ENCODE results near the gene FOXP1. TPM values are rescaled to one million over a fixed set of nuclear protein-coding genes. Genes with fewer than 3 reads are reported as not detected.

Gene FOXP1
- total RNA-seq, 1 experiment from 2014 or later = 334 TPM

- Histone ChIP-seq H3K27me3 (ENCODE audit: low read length) (no peaks in the 10 kb centered on the region), H3K9me3 (ENCODE audit: low read length) (no peaks in the 10 kb centered on the region), H3K9me2 (replicated peaks; ENCODE audit: insufficient read depth, low read length) (no peaks in the 10 kb centered on the region), H3K4me3 (ENCODE audit: low read length) (no peak overlapping the region), H3K9ac (ENCODE audit: low read length) (no peak overlapping the region), H4K20me1 (ENCODE audit: insufficient read depth, low read depth, low read length) (peaks cover 22% of the 10 kb centered on the region), H3K79me2 (ENCODE audit: low read length) (peaks cover 99% of the 10 kb centered on the region), H3K4me1 (ENCODE audit: low read length) (peaks cover 97% of the 10 kb centered on the region), H3K4me2 (ENCODE audit: low read depth, low read length, poor library complexity, severe bottlenecking) (peak overlapping the region; percentile 42), H2AFZ (ENCODE audit: low read length) (no peak overlapping the region), H3K27ac (ENCODE audit: low read length) (peak overlapping the region; percentile 76), H3K36me3 (ENCODE audit: insufficient read depth, low read length) (peaks cover 9% of the 10 kb centered on the region; the same call in 1 of the 2 replicates)
- DNase-seq = peak; percentile 71
These were observed 336.1 kb downstream of the FOXP1 start for GRCh38 chr3:71247221-71247957.

DNA sequence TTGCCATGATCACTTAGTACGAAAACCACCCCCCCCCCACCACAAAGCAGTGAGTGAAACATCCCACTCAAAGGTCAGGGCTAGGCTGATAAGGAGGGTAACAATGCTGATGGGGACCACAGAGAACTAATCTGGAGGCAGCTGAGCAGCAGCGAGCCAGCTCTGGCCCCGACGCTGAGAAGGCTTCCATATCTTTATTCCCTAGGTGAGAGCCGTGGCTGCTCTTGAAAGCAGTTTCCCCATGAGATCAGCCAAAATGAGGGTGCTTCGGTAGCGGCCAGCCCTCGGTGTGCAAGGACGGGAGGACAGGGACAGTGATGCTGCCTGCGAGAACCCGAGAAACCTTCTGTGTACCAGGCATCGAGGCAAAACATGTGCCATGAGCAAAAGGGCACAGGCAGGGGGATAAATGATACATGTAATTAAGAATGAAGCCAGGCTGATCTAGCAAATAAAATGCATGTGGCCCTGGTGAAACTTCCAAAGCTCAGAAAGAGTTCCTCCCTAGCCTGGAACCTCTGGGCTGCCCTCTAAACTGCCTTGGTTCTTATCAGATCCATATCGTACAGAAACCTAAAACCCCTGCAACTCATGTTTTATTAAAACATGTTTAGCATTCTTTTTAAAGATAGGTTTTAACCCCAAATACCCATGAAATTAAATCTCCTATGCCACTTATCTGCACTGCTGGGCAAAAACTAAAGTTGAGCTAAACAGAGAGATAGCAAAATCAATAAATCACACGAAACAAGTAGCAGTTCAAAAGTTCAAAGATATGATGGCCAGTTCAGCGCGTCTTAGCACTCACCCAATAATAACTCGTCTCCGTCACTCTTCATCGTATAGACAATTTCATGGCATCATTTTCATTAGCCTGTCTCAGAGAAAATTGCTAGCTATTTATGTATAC is 337.3 kb downstream of the FOXP1 start:
- peaks cover 99% of the 10 kb centered on the region for H3K79me2 ChIP-seq (ENCODE audit: low read length)
- peaks cover 15% of the 10 kb centered on the region; the same call in 1 of the 2 replicates for H3K36me3 ChIP-seq (ENCODE audit: insufficient read depth, low read length)
- H2AFZ ChIP-seq (ENCODE audit: low read length) = no peak overlapping the region
- no peak for DNase-seq
- H3K27ac ChIP-seq (ENCODE audit: low read length) = peak overlapping the region; percentile 17; the same call in 1 of the 2 replicates
- peaks cover 97% of the 10 kb centered on the region for H3K4me1 ChIP-seq (ENCODE audit: low read length)
- no peak overlapping the region for H3K4me3 ChIP-seq (ENCODE audit: low read length)
- H3K27me3 ChIP-seq (ENCODE audit: low read length) = no peaks in the 10 kb centered on the region
- peaks cover 27% of the 10 kb centered on the region for H4K20me1 ChIP-seq (ENCODE audit: insufficient read depth, low read depth, low read length)
- no peak overlapping the region for H3K9ac ChIP-seq (ENCODE audit: low read length)
- H3K4me2 ChIP-seq (ENCODE audit: low read depth, low read length, poor library complexity, severe bottlenecking) = no peak overlapping the region
- H3K9me3 ChIP-seq (ENCODE audit: low read length) = no peaks in the 10 kb centered on the region
- H3K9me2 ChIP-seq (replicated peaks; ENCODE audit: insufficient read depth, low read length) = no peaks in the 10 kb centered on the region

GRCh38 chr3:71244826-71245488 is 338.6 kb downstream of the FOXP1 start:
- Histone ChIP-seq H3K79me2 (ENCODE audit: low read length) (peaks cover 99% of the 10 kb centered on the region), H3K9ac (ENCODE audit: low read length) (no peak overlapping the region), H3K36me3 (ENCODE audit: insufficient read depth, low read length) (peaks cover 18% of the 10 kb centered on the region; the same call in 1 of the 2 replicates), H3K27me3 (ENCODE audit: low read length) (no peaks in the 10 kb centered on the region), H2AFZ (ENCODE audit: low read length) (no peak overlapping the region), H3K4me2 (ENCODE audit: low read depth, low read length, poor library complexity, severe bottlenecking) (no peak overlapping the region), H3K27ac (ENCODE audit: low read length) (no peak overlapping the region; the same call in 1 of the 2 replicates), H4K20me1 (ENCODE audit: insufficient read depth, low read depth, low read length) (peaks cover 27% of the 10 kb centered on the region), H3K9me2 (replicated peaks; ENCODE audit: insufficient read depth, low read length) (no peaks in the 10 kb centered on the region), H3K4me3 (ENCODE audit: low read length) (no peak overlapping the region), H3K4me1 (ENCODE audit: low read length) (peaks cover 89% of the 10 kb centered on the region), H3K9me3 (ENCODE audit: low read length) (no peaks in the 10 kb centered on the region)
- DNase-seq = no peak

DNA sequence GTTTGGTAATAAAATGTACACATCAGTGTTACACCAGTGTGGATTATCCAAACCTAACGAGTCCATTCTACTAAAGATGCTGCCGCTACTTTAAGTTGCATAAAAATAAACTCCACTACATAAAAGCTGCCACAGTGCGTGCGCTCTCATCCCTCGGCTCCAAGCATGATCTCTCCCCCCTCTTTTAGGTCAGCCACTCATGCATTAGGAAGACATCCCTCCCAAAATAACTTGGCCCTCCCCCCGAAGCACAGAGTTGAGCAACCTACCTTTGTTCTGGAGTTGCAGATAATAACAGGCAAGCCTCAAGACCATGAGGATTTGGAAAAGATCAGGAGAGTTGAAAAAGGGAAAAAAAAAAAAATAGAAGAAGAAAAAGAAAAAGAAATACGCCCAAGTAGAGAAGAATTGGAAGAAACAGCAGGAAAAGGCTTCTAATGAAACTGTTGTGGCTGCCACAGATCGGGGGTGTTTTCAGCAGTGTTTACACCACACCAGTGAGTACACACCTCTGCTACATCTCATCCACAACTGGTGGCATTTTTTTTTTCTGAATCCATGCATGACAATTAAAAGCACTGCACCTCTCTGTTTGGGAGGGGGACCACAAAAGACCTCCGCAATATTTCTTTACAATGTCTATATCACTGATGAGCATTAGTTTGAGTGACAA is 339.2 kb downstream of the FOXP1 start:
- Histone ChIP-seq H3K79me2 (ENCODE audit: low read length) (peaks cover 99% of the 10 kb centered on the region), H3K4me2 (ENCODE audit: low read depth, low read length, poor library complexity, severe bottlenecking) (no peak overlapping the region), H3K27me3 (ENCODE audit: low read length) (no peaks in the 10 kb centered on the region), H3K9ac (ENCODE audit: low read length) (no peak overlapping the region), H3K4me3 (ENCODE audit: low read length) (no peak overlapping the region), H4K20me1 (ENCODE audit: insufficient read depth, low read depth, low read length) (peaks cover 24% of the 10 kb centered on the region), H3K9me3 (ENCODE audit: low read length) (no peaks in the 10 kb centered on the region), H3K27ac (ENCODE audit: low read length) (peak overlapping the region; percentile 56), H3K36me3 (ENCODE audit: insufficient read depth, low read length) (peaks cover 18% of the 10 kb centered on the region; the same call in 1 of the 2 replicates), H3K4me1 (ENCODE audit: low read length) (peaks cover 89% of the 10 kb centered on the region), H3K9me2 (replicated peaks; ENCODE audit: insufficient read depth, low read length) (no peaks in the 10 kb centered on the region), H2AFZ (ENCODE audit: low read length) (no peak overlapping the region)
- DNase-seq = no peak

DNA sequence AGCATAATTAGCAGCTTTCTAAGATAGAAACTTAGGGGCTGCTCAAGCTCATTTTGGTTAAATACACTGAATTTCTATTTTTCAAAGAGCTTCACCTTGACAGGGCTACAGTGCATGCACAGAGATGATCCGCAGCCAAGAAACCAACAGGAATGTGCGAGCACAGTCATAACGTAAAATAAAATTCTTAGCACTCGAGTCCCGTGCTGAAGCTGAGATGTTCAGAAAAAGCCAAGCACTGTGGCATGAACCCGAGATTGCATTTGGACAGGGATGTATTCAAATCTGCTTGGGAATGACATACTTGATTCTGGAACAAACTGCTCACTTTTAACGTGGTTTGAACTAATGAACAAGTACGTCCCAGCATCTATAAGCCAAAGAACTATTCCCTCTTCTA is 340.3 kb downstream of the FOXP1 start:
- Histone ChIP-seq H3K9ac (ENCODE audit: low read length) (no peak overlapping the region), H3K9me3 (ENCODE audit: low read length) (no peaks in the 10 kb centered on the region), H3K27me3 (ENCODE audit: low read length) (no peaks in the 10 kb centered on the region), H3K79me2 (ENCODE audit: low read length) (peaks cover 99% of the 10 kb centered on the region), H2AFZ (ENCODE audit: low read length) (no peak overlapping the region), H3K4me2 (ENCODE audit: low read depth, low read length, poor library complexity, severe bottlenecking) (no peak overlapping the region), H3K4me3 (ENCODE audit: low read length) (no peak overlapping the region), H3K27ac (ENCODE audit: low read length) (peak overlapping the region; percentile 56; the same call in 1 of the 2 replicates), H3K36me3 (ENCODE audit: insufficient read depth, low read length) (peaks cover 18% of the 10 kb centered on the region; the same call in 1 of the 2 replicates), H3K9me2 (replicated peaks; ENCODE audit: insufficient read depth, low read length) (no peaks in the 10 kb centered on the region), H3K4me1 (ENCODE audit: low read length) (peaks cover 89% of the 10 kb centered on the region), H4K20me1 (ENCODE audit: insufficient read depth, low read depth, low read length) (peaks cover 27% of the 10 kb centered on the region)
- DNase-seq = no peak

GRCh38 chr3:71241981-71242560 is 341.5 kb downstream of the FOXP1 start:
- Histone ChIP-seq H3K4me3 (ENCODE audit: low read length) (no peak overlapping the region), H3K9ac (ENCODE audit: low read length) (no peak overlapping the region), H2AFZ (ENCODE audit: low read length) (no peak overlapping the region), H3K4me1 (ENCODE audit: low read length) (peaks cover 89% of the 10 kb centered on the region), H3K27me3 (ENCODE audit: low read length) (no peaks in the 10 kb centered on the region), H3K4me2 (ENCODE audit: low read depth, low read length, poor library complexity, severe bottlenecking) (no peak overlapping the region), H3K9me3 (ENCODE audit: low read length) (no peaks in the 10 kb centered on the region), H3K36me3 (ENCODE audit: insufficient read depth, low read length) (peaks cover 18% of the 10 kb centered on the region; the same call in 1 of the 2 replicates), H4K20me1 (ENCODE audit: insufficient read depth, low read depth, low read length) (peaks cover 21% of the 10 kb centered on the region), H3K27ac (ENCODE audit: low read length) (peak overlapping the region; percentile 3; the same call in 1 of the 2 replicates), H3K9me2 (replicated peaks; ENCODE audit: insufficient read depth, low read length) (no peaks in the 10 kb centered on the region), H3K79me2 (ENCODE audit: low read length) (peaks cover 99% of the 10 kb centered on the region)
- no peak for DNase-seq

GRCh38 chr3:71241246-71241901 is 342.2 kb downstream of the FOXP1 start:
- Histone ChIP-seq H3K36me3 (ENCODE audit: insufficient read depth, low read length) (peaks cover 19% of the 10 kb centered on the region; the same call in 1 of the 2 replicates), H2AFZ (ENCODE audit: low read length) (no peak overlapping the region), H3K4me3 (ENCODE audit: low read length) (no peak overlapping the region), H3K9ac (ENCODE audit: low read length) (no peak overlapping the region), H3K4me1 (ENCODE audit: low read length) (peaks cover 87% of the 10 kb centered on the region), H4K20me1 (ENCODE audit: insufficient read depth, low read depth, low read length) (peaks cover 21% of the 10 kb centered on the region), H3K9me3 (ENCODE audit: low read length) (no peaks in the 10 kb centered on the region), H3K27me3 (ENCODE audit: low read length) (no peaks in the 10 kb centered on the region), H3K4me2 (ENCODE audit: low read depth, low read length, poor library complexity, severe bottlenecking) (no peak overlapping the region), H3K27ac (ENCODE audit: low read length) (peak overlapping the region; percentile 3; the same call in 1 of the 2 replicates), H3K79me2 (ENCODE audit: low read length) (peaks cover 95% of the 10 kb centered on the region), H3K9me2 (replicated peaks; ENCODE audit: insufficient read depth, low read length) (no peaks in the 10 kb centered on the region)
- DNase-seq = no peak
